ENCODE data around the gene PDE4B.

Gene PDE4B

GRCh38 chr1:66208632-66209031 lies 415.9 kb downstream of the PDE4B start:
- DNase-seq = no peak

GRCh38 chr1:66210635-66211244 lies 418.0 kb downstream of the PDE4B start:
- no peak for DNase-seq

- DNase-seq = no peak
These were observed 418.8 kb downstream of the PDE4B start for GRCh38 chr1:66211521-66211920.

GRCh38 chr1:66213491-66213890 lies 420.8 kb downstream of the PDE4B start:
- no peak for DNase-seq

GRCh38 chr1:66214901-66215300 lies 422.2 kb downstream of the PDE4B start:
- no peak for DNase-seq

- no peak for DNase-seq
These were observed 424.3 kb downstream of the PDE4B start for GRCh38 chr1:66217021-66217420.

- no peak for DNase-seq
These were observed 424.9 kb downstream of the PDE4B start for GRCh38 chr1:66217561-66217960.

GRCh38 chr1:66220477-66220876 lies 427.8 kb downstream of the PDE4B start:
- no peak for DNase-seq

- DNase-seq = no peak
These were observed 431.0 kb downstream of the PDE4B start for GRCh38 chr1:66223681-66224080.

GRCh38 chr1:66226985-66227384 lies 434.3 kb downstream of the PDE4B start:
- DNase-seq = no peak

GRCh38 chr1:66227966-66228365 lies 435.3 kb downstream of the PDE4B start:
- DNase-seq = no peak

GRCh38 chr1:66231217-66231616 lies 438.5 kb downstream of the PDE4B start:
- DNase-seq = no peak

GRCh38 chr1:66231681-66232463 lies 439.2 kb downstream of the PDE4B start:
- DNase-seq = no peak

- DNase-seq = no peak
These were observed 444.3 kb downstream of the PDE4B start for GRCh38 chr1:66237042-66237441.

GRCh38 chr1:66237722-66238479 lies 445.2 kb downstream of the PDE4B start:
- no peak for DNase-seq

- no peak for DNase-seq
These were observed 447.1 kb downstream of the PDE4B start for GRCh38 chr1:66239834-66240233.

- DNase-seq = no peak
These were observed 448.1 kb downstream of the PDE4B start for GRCh38 chr1:66240491-66241484.

- DNase-seq = peak; percentile 65
These were observed 450.2 kb downstream of the PDE4B start for GRCh38 chr1:66242646-66243547.

GRCh38 chr1:66243548-66244130 lies 450.9 kb downstream of the PDE4B start:
- DNase-seq = no peak

GRCh38 chr1:66244429-66244828 lies 451.7 kb downstream of the PDE4B start:
- DNase-seq = no peak

- no peak for DNase-seq
These were observed 453.0 kb downstream of the PDE4B start for GRCh38 chr1:66245691-66246090.
